GM23338 (cell line): ENCODE data around the gene DUSP6. TPM values are rescaled to one million over a fixed set of nuclear protein-coding genes. Genes with fewer than 3 reads are reported as not detected.

Experiments used
- ATAC-seq: fragments of 200-7000 bp; cut with Tn5 transposase; 3 replicates; pipeline ENCODE4 v1.9.1; 2020
- DNase-seq: peaks from one replicate; pipeline ENCODE4 v3.0.0-alpha.2; 2015; ENCODE audit warnings: low spot score
- H2AFZ ChIP-seq: fragments of 200-600 bp; sonication (generic); 2 replicates; pipeline ENCODE4 v1.8.0; 2016; ENCODE audit warnings: antibody characterized with exemption, mild to moderate bottlenecking, moderate library complexity
- H3F3A ChIP-seq: fragments of 200-600 bp; sonication (generic); replicated peaks from 2 replicates; pipeline ENCODE4 v1.8.0; 2017; ENCODE audit warnings: antibody characterized with exemption, mixed run types, low read depth
- H3K27ac ChIP-seq: fragments of 200-600 bp; sonication (generic); 2 replicates; pipeline ENCODE4 v1.6.1; 2016; ENCODE audit warnings: low read depth
- H3K27me3 ChIP-seq: fragments of 200-600 bp; sonication (generic); 2 replicates; pipeline ENCODE4 v1.8.0; 2016; ENCODE audit warnings: mild to moderate bottlenecking, mixed run types, moderate library complexity; ENCODE audit not compliant: insufficient read depth
- H3K36me3 ChIP-seq: fragments of 200-600 bp; sonication (generic); 2 replicates; pipeline ENCODE4 v1.8.0; 2016; ENCODE audit warnings: mild to moderate bottlenecking; ENCODE audit not compliant: insufficient read depth
- H3K4me1 ChIP-seq: fragments of 200-600 bp; sonication (generic); 2 replicates; pipeline ENCODE4 v1.8.0; 2016; ENCODE audit warnings: mild to moderate bottlenecking, moderate library complexity; ENCODE audit not compliant: insufficient read depth
- H3K4me2 ChIP-seq: fragments of 200-600 bp; sonication (generic); 2 replicates; pipeline ENCODE4 v1.7.1; 2017; ENCODE audit warnings: mixed run types
- H3K4me3 ChIP-seq: fragments of 200-600 bp; sonication (generic); 2 replicates; pipeline ENCODE4 v1.6.1; 2016; ENCODE audit warnings: mixed run types
- H3K79me2 ChIP-seq: fragments of 200-600 bp; sonication (generic); replicated peaks from 2 replicates; pipeline ENCODE4 v1.8.0; 2017; ENCODE audit warnings: mild to moderate bottlenecking; ENCODE audit not compliant: insufficient read depth
- H3K9me2 ChIP-seq: fragments of 200-600 bp; sonication (generic); 2 replicates; pipeline ENCODE4 v1.8.0; 2017; ENCODE audit not compliant: insufficient read depth
- H4K20me1 ChIP-seq: fragments of 200-600 bp; sonication (generic); replicated peaks from 2 replicates; pipeline ENCODE4 v1.8.0; 2017; ENCODE audit warnings: mild to moderate bottlenecking; ENCODE audit not compliant: insufficient read depth
- H3K27ac Mint-ChIP-seq: 2 replicates; pipeline ENCODE4 v1.8.0; 2020; ENCODE audit warnings: inconsistent platforms, mild to moderate bottlenecking, moderate library complexity, mixed read lengths
- H3K27me3 Mint-ChIP-seq: 3 replicates; pipeline ENCODE4 v1.8.0; 2022; ENCODE audit warnings: low read depth, mild to moderate bottlenecking, moderate library complexity, mixed read lengths, inconsistent platforms; ENCODE audit not compliant: insufficient read depth, poor library complexity
- H3K36me3 Mint-ChIP-seq: 3 replicates; pipeline ENCODE4 v1.8.0; 2021; ENCODE audit warnings: low read depth, mild to moderate bottlenecking, inconsistent platforms, moderate library complexity, mixed read lengths
- H3K4me1 Mint-ChIP-seq: 3 replicates; pipeline ENCODE4 v1.8.0; 2020; ENCODE audit warnings: mild to moderate bottlenecking, inconsistent platforms, mixed read lengths
- H3K4me3 Mint-ChIP-seq: 3 replicates; pipeline ENCODE4 v1.8.0; 2021; ENCODE audit warnings: moderate library complexity, mild to moderate bottlenecking, inconsistent platforms, mixed read lengths
- H3K9me3 Mint-ChIP-seq: 3 replicates; pipeline ENCODE4 v1.8.0; 2020; ENCODE audit warnings: moderate library complexity, mild to moderate bottlenecking, inconsistent platforms, mixed read lengths
- CTCF ChIP-seq, 2 experiments: fragments of 200-600 bp in 1 of 2; sonication (generic) in 1 of 2; conservative IDR thresholded peaks; 2 replicates each; pipeline versions ENCODE4 v1.5.1 to v1.6.1; 2016 to 2017; ENCODE audit warnings: antibody characterized with exemption in 2 of 2, low read depth in 2 of 2, mild to moderate bottlenecking in 2 of 2, moderate library complexity in 1 of 2
- ETS1 ChIP-seq: IDR thresholded peaks from 2 replicates; pipeline ENCODE4 v1.6.1; 2016; ENCODE audit warnings: antibody characterized with exemption
- JUNB ChIP-seq: IDR thresholded peaks from one replicate; pipeline ENCODE4 v1.6.1; 2016; ENCODE audit warnings: antibody characterized with exemption; ENCODE audit not compliant: unreplicated experiment
- POLR2AphosphoS5 ChIP-seq: IDR thresholded peaks from 2 replicates; pipeline ENCODE4 v1.6.1; 2016; ENCODE audit warnings: antibody characterized with exemption, low read depth
- STAT1 ChIP-seq: IDR thresholded peaks from one replicate; pipeline ENCODE4 v1.6.1; 2016; ENCODE audit warnings: antibody characterized with exemption; ENCODE audit not compliant: unreplicated experiment
- ZNF462 ChIP-seq: fragments of 250-450 bp; sonication (Bioruptor Pico); IDR thresholded peaks from 2 replicates; pipeline ENCODE4 v1.5.0; 2020; ENCODE audit warnings: mild to moderate bottlenecking, moderate library complexity
- polyA plus RNA-seq: library from polyadenylated mRNA; unstranded; fragments of >200 nt; fragmentation: Nextera tagmentation; extraction: Ambion mirVana; gene quantifications from 2 replicates; pipeline ENCODE4 v1.2.1, GENCODE V29; 2016
- total RNA-seq: library from RNA; depleted of rRNA; stranded (reverse); fragments of >200 nt; shearing (Covaris generic); gene quantifications from 2 replicates; pipeline ENCODE4 v1.2.3, GENCODE V29; 2014

DUSP6 gene
- total and polyA plus RNA-seq, 2 experiments from 2014 or later: 117 to 191 TPM

GRCh38 chr12:89344043-89344861 is 8.0 kb downstream of the DUSP6 start (continued):
- TF ChIP-seq ZNF462 (CRISPR knock-in tag) (no peak), POLR2AphosphoS5 (no peak), STAT1 (no peak), JUNB (no peak), ETS1 (no peak)

- Histone ChIP-seq H3K27me3 (0 out of 2 replicates have a peak, but pooled peaks cover 4% of the 10 kb centered on the region), H3F3A (peaks cover 13% of the 10 kb centered on the region; the same call in 1 of the 2 replicates), H3K36me3 (peaks cover 5% of the 10 kb centered on the region; the same call in 1 of the 2 replicates), H2AFZ (no peak overlapping the region), H3K27ac (no peak overlapping the region), H3K4me3 (no peak overlapping the region), H3K79me2 (peaks cover 7% of the 10 kb centered on the region), H3K9me2 (no peaks in the 10 kb centered on the region), H4K20me1 (peaks cover 2% of the 10 kb centered on the region; the same call in 1 of the 2 replicates), H3K4me2 (no peak overlapping the region), H3K4me1 (peaks cover 54% of the 10 kb centered on the region)
- H3K4me3 Mint-ChIP-seq: no peak overlapping the region
- no peak overlapping the region for H3K27ac Mint-ChIP-seq
- ATAC-seq: no peak
- no peak for DNase-seq
- H3K9me3 Mint-ChIP-seq: no peaks in the 10 kb centered on the region
- H3K36me3 Mint-ChIP-seq: peaks cover 13% of the 10 kb centered on the region
- H3K4me1 Mint-ChIP-seq: peaks cover 52% of the 10 kb centered on the region
- peaks cover 16% of the 10 kb centered on the region for H3K27me3 Mint-ChIP-seq
- TF ChIP-seq POLR2AphosphoS5: no peak
- no peak for TF ChIP-seq CTCF (conservative IDR thresholded peaks at IDR 0.05; ENCODE audit: low read depth in 2 of 2)
Measured at GRCh38 chr12:89343127-89343526, 9.2 kb downstream of the DUSP6 start.
